Body of pancreas (tissue), 4 donors: ENCODE measurements around the gene ACOT6.

Source experiments
- POLR2A ChIP-seq, 3 donors: fragments of 450-650 bp; IDR thresholded peaks; one replicate each; pipeline ENCODE4 v1.6.1; 2016; ENCODE audit warnings: antibody characterized with exemption in 3 of 3, mild to moderate bottlenecking in 2 of 3
- TF ChIP-seq, protein P1 (sequence below), 7 experiments: fragments of 450-650 bp in 4 of 7; fragments of 200-600 bp in 3 of 7; sonication (generic) in 3 of 7; IDR thresholded peaks; one replicate each; pipeline ENCODE4 v1.5.1; 2016 to 2019; ENCODE audit warnings: antibody characterized with exemption in 7 of 7

DNA sequence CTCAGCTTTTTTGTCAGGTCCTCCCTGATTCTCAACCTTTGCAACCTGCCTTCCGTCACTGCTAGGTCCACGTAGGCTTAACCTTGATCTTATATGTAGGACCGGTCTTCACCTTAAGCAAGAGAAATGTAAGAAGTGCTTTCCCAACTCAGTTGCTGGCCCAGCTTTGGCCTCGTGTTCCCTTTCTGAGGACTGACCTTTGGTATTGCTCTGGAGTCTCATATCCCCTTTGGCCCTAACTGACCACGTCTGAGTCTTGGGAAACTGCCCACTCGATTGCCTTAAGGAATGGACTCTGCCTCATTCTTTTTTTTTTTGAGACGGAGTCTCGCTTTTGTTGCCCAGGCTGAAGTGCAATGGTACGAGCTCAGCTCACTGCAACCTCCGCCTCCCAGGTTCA lies 8.0 kb downstream of the ACOT6 start:
- TF ChIP-seq, protein P1, sequence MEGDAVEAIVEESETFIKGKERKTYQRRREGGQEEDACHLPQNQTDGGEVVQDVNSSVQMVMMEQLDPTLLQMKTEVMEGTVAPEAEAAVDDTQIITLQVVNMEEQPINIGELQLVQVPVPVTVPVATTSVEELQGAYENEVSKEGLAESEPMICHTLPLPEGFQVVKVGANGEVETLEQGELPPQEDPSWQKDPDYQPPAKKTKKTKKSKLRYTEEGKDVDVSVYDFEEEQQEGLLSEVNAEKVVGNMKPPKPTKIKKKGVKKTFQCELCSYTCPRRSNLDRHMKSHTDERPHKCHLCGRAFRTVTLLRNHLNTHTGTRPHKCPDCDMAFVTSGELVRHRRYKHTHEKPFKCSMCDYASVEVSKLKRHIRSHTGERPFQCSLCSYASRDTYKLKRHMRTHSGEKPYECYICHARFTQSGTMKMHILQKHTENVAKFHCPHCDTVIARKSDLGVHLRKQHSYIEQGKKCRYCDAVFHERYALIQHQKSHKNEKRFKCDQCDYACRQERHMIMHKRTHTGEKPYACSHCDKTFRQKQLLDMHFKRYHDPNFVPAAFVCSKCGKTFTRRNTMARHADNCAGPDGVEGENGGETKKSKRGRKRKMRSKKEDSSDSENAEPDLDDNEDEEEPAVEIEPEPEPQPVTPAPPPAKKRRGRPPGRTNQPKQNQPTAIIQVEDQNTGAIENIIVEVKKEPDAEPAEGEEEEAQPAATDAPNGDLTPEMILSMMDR (IDR thresholded peaks at IDR 0.05), result no peak
- TF ChIP-seq POLR2A (IDR thresholded peaks at IDR 0.05), result no peak
